Endothelial cell of umbilical vein (primary cell): ENCODE data around the gene EFS. TPM values are rescaled to one million over a fixed set of nuclear protein-coding genes. Genes with fewer than 3 reads are reported as not detected.

Source experiments
- BruUV-seq: library from RNA; stranded (reverse); fragments of 400-500 nt; replicated peaks from 2 replicates; lab custom pipeline; 2021; lab: Mats Ljungman, UMichigan
- CTCF ChIA-PET: fragments of 300-600, 350-600 bp; sonication (Branson Sonifier 250); formaldehyde crosslinking; loops from one replicate; lab custom pipeline; 2021; ENCODE audit warnings: antibody characterized with exemption, inconsistent platforms; lab: Charles Lee
- POLR2A ChIA-PET: fragments of 300-600, 350-600 bp; sonication (Branson Sonifier 250); formaldehyde crosslinking; loops from one replicate; lab custom pipeline; 2021; ENCODE audit warnings: antibody characterized with exemption, inconsistent platforms; lab: Charles Lee
- DNase-seq: peaks from one replicate; pipeline ENCODE4 v3.0.0-alpha.2; 2011; ENCODE audit warnings: low read depth, low spot score
- FAIRE-seq: peaks from 2 replicates; lab custom pipeline; 2011; peaks lifted over from hg19 to GRCh38; lab: Jason Lieb, UNC
- H2AFZ ChIP-seq: 2 replicates; pipeline ENCODE4 v1.6.0; 2012; ENCODE audit warnings: low read depth, low read length, control low read depth, inconsistent platforms
- H3K27ac ChIP-seq: 2 replicates; pipeline ENCODE4 v1.5.1; 2011; ENCODE audit warnings: low read depth, mild to moderate bottlenecking, control low read depth, low read length, moderate library complexity; ENCODE audit not compliant: insufficient read depth
- H3K27me3 ChIP-seq, 2 experiments: 2 replicates each; pipeline versions ENCODE4 v1.6.0 to v1.6.1; 2011; ENCODE audit warnings: low read length in 2 of 2, mixed read lengths in 1 of 2; ENCODE audit not compliant: control insufficient read depth in 2 of 2, insufficient read depth in 2 of 2
- H3K36me3 ChIP-seq, 2 experiments: 2 replicates in 1 of 2; 3 replicates in 1 of 2; pipeline ENCODE4 v1.5.1; 2011; ENCODE audit warnings: low read length in 2 of 2, mild to moderate bottlenecking in 1 of 2, moderate library complexity in 1 of 2; ENCODE audit not compliant: control insufficient read depth in 2 of 2, insufficient read depth in 2 of 2; ENCODE audit errors: extremely low read depth in 1 of 2
- H3K4me1 ChIP-seq: 3 replicates; pipeline ENCODE4 v1.5.1; 2011; ENCODE audit warnings: mild to moderate bottlenecking, low read length; ENCODE audit not compliant: control insufficient read depth, insufficient read depth; ENCODE audit errors: extremely low read depth
- H3K4me2 ChIP-seq: 2 replicates; pipeline ENCODE4 v1.6.1; 2011; ENCODE audit warnings: low read length, control low read depth, mixed read lengths; ENCODE audit not compliant: insufficient read depth
- H3K4me3 ChIP-seq, 3 experiments: fragments of 200-600 bp in 1 of 3; sonication (generic), shearing (Covaris generic) in 1 of 3; replicated peaks in 1 of 3; 2 replicates each; pipeline ENCODE4 v1.5.1; 2011 to 2016; ENCODE audit warnings: control low read depth in 3 of 3, low read length in 3 of 3, mild to moderate bottlenecking in 2 of 3, inconsistent platforms in 1 of 3, low read depth in 1 of 3, moderate library complexity in 1 of 3; ENCODE audit not compliant: insufficient read depth in 1 of 3
- H3K79me2 ChIP-seq: 2 replicates; pipeline ENCODE4 v1.6.0; 2012; ENCODE audit warnings: low read length, inconsistent platforms; ENCODE audit not compliant: control insufficient read depth, insufficient read depth
- H3K9ac ChIP-seq: replicated peaks from 2 replicates; pipeline ENCODE3; 2011; ENCODE audit warnings: low read length, control low read depth; ENCODE audit not compliant: insufficient read depth; ENCODE audit errors: extremely low read depth
- H3K9me1 ChIP-seq: replicated peaks from 3 replicates; pipeline ENCODE4 v1.6.0; 2011; ENCODE audit warnings: mild to moderate bottlenecking, low read length; ENCODE audit not compliant: control insufficient read depth, insufficient read depth; ENCODE audit errors: extremely low read depth
- H3K9me3 ChIP-seq: replicated peaks from 2 replicates; pipeline ENCODE4 v1.5.1; 2012; ENCODE audit warnings: low read length, inconsistent platforms; ENCODE audit not compliant: control insufficient read depth, insufficient read depth
- H4K20me1 ChIP-seq: replicated peaks from 2 replicates; pipeline ENCODE3; 2011; ENCODE audit warnings: mild to moderate bottlenecking, low read length; ENCODE audit not compliant: control insufficient read depth, insufficient read depth; ENCODE audit errors: extremely low read depth
- EZH2 ChIP-seq: IDR thresholded peaks from 2 replicates; pipeline ENCODE4 v1.6.1; 2012; ENCODE audit warnings: borderline replicate concordance, low read depth, mild to moderate bottlenecking, moderate library complexity, low read length, inconsistent platforms; ENCODE audit not compliant: severe bottlenecking
- FOS ChIP-seq: IDR thresholded peaks from 2 replicates; pipeline ENCODE4 v1.6.1; 2011; ENCODE audit warnings: mild to moderate bottlenecking, low read length, moderate library complexity, borderline replicate concordance; ENCODE audit not compliant: insufficient read depth
- GATA2 ChIP-seq: IDR thresholded peaks from 2 replicates; pipeline ENCODE4 v1.7.0; 2011; ENCODE audit warnings: low read depth, mild to moderate bottlenecking, moderate library complexity, mixed read lengths, low read length; ENCODE audit not compliant: insufficient read length, insufficient read depth
- JUN ChIP-seq: IDR thresholded peaks from 2 replicates; pipeline ENCODE4 v1.6.1; 2011; ENCODE audit warnings: borderline replicate concordance, low read depth; ENCODE audit not compliant: insufficient read length, insufficient read depth
- MYC ChIP-seq: IDR thresholded peaks from one replicate; pipeline ENCODE4 v1.6.1; 2011; ENCODE audit warnings: mild to moderate bottlenecking, low read depth, low read length
- POLR2A ChIP-seq: IDR thresholded peaks from 2 replicates; pipeline ENCODE4 v1.6.1; 2012; ENCODE audit warnings: low read depth, mild to moderate bottlenecking, control low read depth, low read length
- POLR2AphosphoS5 ChIP-seq: IDR thresholded peaks from 2 replicates; pipeline ENCODE4 v1.6.1; 2012; ENCODE audit warnings: low read depth, mild to moderate bottlenecking, control low read depth, low read length, moderate library complexity; ENCODE audit not compliant: insufficient read depth
- dilution Hi-C: fragments of 300-500 bp; cut with MboI; formaldehyde crosslinking; loops from one replicate; pipeline ENCODE4 v1.15.0; 2019; ENCODE audit warnings: low sequenced_read_pairs; ENCODE audit not compliant: extremely low pct_ligation_motif_present
- intact Hi-C: fragments of 100-400 bp; cut with micrococcal nuclease; formaldehyde crosslinking; loops from one replicate; pipeline ENCODE4 v1.10.0; 2022
- polyA plus RNA-seq, 4 experiments: library from polyadenylated mRNA; depleted of rRNA in 3 of 4; stranded (reverse) in 3 of 4; unstranded in 1 of 4; fragments of >200 nt; gene quantifications; 2 replicates each; pipeline versions ENCODE4 v1.2.1 to v1.2.3, GENCODE V29; 2011 to 2012; ENCODE audit warnings: missing spikeins in 1 of 4
- total RNA-seq: library from RNA; stranded (reverse); gene quantifications from 2 replicates; pipeline ENCODE4 v1.2.3, GENCODE V29; 2021

The EFS gene
- total and polyA plus RNA-seq, 2 donors (not counting 3 experiments of a cell fraction or from before 2014, with no cell fraction given): 0.03 to 0.13 TPM

DNA sequence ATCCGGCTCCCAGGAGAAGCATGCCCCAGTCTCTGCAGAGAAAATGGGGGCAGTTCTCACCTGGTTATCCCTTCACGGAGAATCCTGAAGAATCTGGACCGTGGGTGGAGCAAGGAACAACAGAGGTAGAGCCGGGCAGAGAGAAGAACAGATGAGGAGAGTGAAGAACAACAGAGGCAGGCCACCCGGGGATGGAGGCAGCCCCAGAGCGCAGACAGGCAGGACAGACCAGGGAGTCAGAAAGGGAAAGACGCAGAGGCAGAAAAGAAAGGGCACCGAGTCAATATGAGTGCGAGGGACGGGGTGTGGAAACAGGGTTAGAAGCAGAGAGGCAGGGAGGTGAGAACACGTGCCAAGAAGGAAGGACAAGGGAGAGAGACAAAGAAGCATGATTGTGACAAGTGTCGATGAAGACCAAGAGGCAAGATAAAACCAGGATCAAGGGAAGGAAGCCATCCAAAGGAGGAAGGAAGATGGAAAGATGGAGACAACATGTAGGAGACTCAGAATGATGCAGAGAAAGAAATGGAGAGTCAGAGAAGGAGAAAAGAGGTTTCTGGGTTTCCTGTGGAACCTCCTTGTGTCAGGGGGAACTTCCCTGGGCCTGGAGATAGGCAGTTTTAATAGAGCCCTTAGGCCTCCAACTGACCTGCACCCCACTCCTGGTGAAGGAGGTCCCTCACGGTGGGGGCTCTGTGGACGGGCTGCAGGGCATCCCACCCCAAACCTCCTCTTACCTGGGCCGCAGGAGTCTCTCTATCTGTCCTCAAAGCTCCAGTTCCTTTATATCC, 42.7 kb upstream of the EFS start, which contains the start of gene MYH6:
Gene MYH6, minus strand, starts transcription at position 758 of the 791 bp plus-strand sequence. CDS start 1,050 bp downstream, outside the sequence.
- no peaks in the 10 kb centered on the region for H3K4me1 ChIP-seq
- H3K4me3 ChIP-seq: no peak within 1 kb of the TSS
- no peaks in the 10 kb centered on the region for H3K79me2 ChIP-seq
- no peak within 1 kb of the TSS for H2AFZ ChIP-seq
- DNase-seq (no peak), FAIRE-seq (no peak)
- no peaks in the 10 kb centered on the region for H3K27me3 ChIP-seq
- no peak within 1 kb of the TSS for H3K4me2 ChIP-seq
- no peaks in the 10 kb centered on the region for H3K36me3 ChIP-seq
- H3K27ac ChIP-seq: no peak within 1 kb of the TSS
- intact Hi-C loops (no loop called here), dilution Hi-C loops (no loop called here)
- ChIA-PET CTCF (no interaction called here), POLR2A (no interaction called here)
- H3K9ac ChIP-seq: no peak within 1 kb of the TSS
- no TSS peak for BruUV-seq
- no peaks in the 10 kb centered on the region for H3K9me3 ChIP-seq
- H3K9me1 ChIP-seq: no peaks in the 10 kb centered on the region
- H4K20me1 ChIP-seq: no peaks in the 10 kb centered on the region
- TF ChIP-seq JUN (no peak), MYC (no peak), GATA2 (no peak), POLR2AphosphoS5 (no peak), EZH2 (no peak), POLR2A (no peak), FOS (no peak)
